SK-N-SH treated with all-trans-retinoic acid at 6 μM for 48 hours (cell line): ENCODE data around the gene RPL7L1.

Experiments
- ATAC-seq: fragments of 200-7000 bp; cut with Tn5 transposase; 3 replicates; pipeline ENCODE4 v1.9.1; 2020; ENCODE audit warnings: mild to moderate bottlenecking, moderate library complexity
- ARNTL ChIP-seq: fragments of 450-650 bp; formaldehyde crosslinking; IDR thresholded peaks from 2 replicates; pipeline ENCODE4 v1.5.0; 2020; ENCODE audit warnings: low read depth, mild to moderate bottlenecking, moderate library complexity, borderline replicate concordance
- CSDC2 ChIP-seq: fragments of 250-450 bp; sonication (Bioruptor Pico); IDR thresholded peaks from 2 replicates; pipeline ENCODE4 v1.5.0; 2020; ENCODE audit warnings: mild to moderate bottlenecking, moderate library complexity
- CSRNP3 ChIP-seq: fragments of 250-450 bp; sonication (Bioruptor Pico); IDR thresholded peaks from 2 replicates; pipeline ENCODE4 v1.5.1; 2021; ENCODE audit warnings: mild to moderate bottlenecking, moderate library complexity
- ESRRG ChIP-seq: fragments of 250-450 bp; sonication (Bioruptor Pico); IDR thresholded peaks from 2 replicates; pipeline ENCODE4 v1.6.1; 2021; ENCODE audit warnings: mild to moderate bottlenecking
- GLIS3 ChIP-seq: fragments of 250-450 bp; sonication (Bioruptor Pico); IDR thresholded peaks from 2 replicates; pipeline ENCODE4 v1.5.0; 2020; ENCODE audit warnings: mild to moderate bottlenecking, moderate library complexity
- ISL1 ChIP-seq: fragments of 250-450 bp; sonication (Bioruptor Pico); IDR thresholded peaks from 2 replicates; pipeline ENCODE4 v2.1.2; 2022; ENCODE audit warnings: mild to moderate bottlenecking, moderate library complexity
- OSR1 ChIP-seq: fragments of 250-450 bp; sonication (Bioruptor Pico); IDR thresholded peaks from 2 replicates; pipeline ENCODE4 v1.8.0; 2022; ENCODE audit warnings: moderate library complexity, mild to moderate bottlenecking, inconsistent platforms
- PATZ1 ChIP-seq: fragments of 250-450 bp; sonication (Bioruptor Pico); IDR thresholded peaks from 2 replicates; pipeline ENCODE4 v1.8.0; 2020; ENCODE audit warnings: mild to moderate bottlenecking, moderate library complexity, borderline replicate concordance
- PPARA ChIP-seq: fragments of 250-450 bp; sonication (Bioruptor Pico); IDR thresholded peaks from 2 replicates; pipeline ENCODE4 v1.5.0; 2020; ENCODE audit warnings: mild to moderate bottlenecking, borderline replicate concordance
- RARB ChIP-seq: fragments of 250-450 bp; sonication (Bioruptor Pico); IDR thresholded peaks from 2 replicates; pipeline ENCODE4 v1.8.0; 2021; ENCODE audit warnings: mild to moderate bottlenecking, moderate library complexity
- SNAI2 ChIP-seq: fragments of 250-450 bp; sonication (Bioruptor Pico); IDR thresholded peaks from 2 replicates; pipeline ENCODE4 v1.5.0; 2020; ENCODE audit warnings: mild to moderate bottlenecking, moderate library complexity
- TCF4 ChIP-seq: fragments of 250-450 bp; sonication (Bioruptor Pico); IDR thresholded peaks from 2 replicates; pipeline ENCODE4 v1.8.0; 2021; ENCODE audit warnings: mild to moderate bottlenecking, moderate library complexity, borderline replicate concordance
- TOX ChIP-seq: fragments of 250-450 bp; sonication (Bioruptor Pico); IDR thresholded peaks from 2 replicates; pipeline ENCODE4 v1.8.0; 2021; ENCODE audit warnings: mild to moderate bottlenecking, moderate library complexity, borderline replicate concordance
- ZC3H10 ChIP-seq: fragments of 250-450 bp; sonication (Bioruptor Pico); IDR thresholded peaks from 2 replicates; pipeline ENCODE4 v1.5.1; 2021; ENCODE audit warnings: mild to moderate bottlenecking, moderate library complexity
- ZFP3 ChIP-seq: fragments of 250-450 bp; sonication (Bioruptor Pico); IDR thresholded peaks from 2 replicates; pipeline ENCODE4 v1.5.0; 2020; ENCODE audit warnings: mild to moderate bottlenecking, moderate library complexity
- ZFP30 ChIP-seq: fragments of 450-650 bp; formaldehyde crosslinking; IDR thresholded peaks from 2 replicates; pipeline ENCODE4 v1.5.0; 2022; ENCODE audit warnings: mild to moderate bottlenecking, moderate library complexity
- ZNF565 ChIP-seq: fragments of 450-650 bp; formaldehyde crosslinking; conservative IDR thresholded peaks from 2 replicates; pipeline ENCODE4 v1.5.0; 2020; ENCODE audit warnings: low read depth, mild to moderate bottlenecking, moderate library complexity
- ZNF70 ChIP-seq: fragments of 450-650 bp; formaldehyde crosslinking; IDR thresholded peaks from 2 replicates; pipeline ENCODE4 v1.5.0; 2020; ENCODE audit warnings: mild to moderate bottlenecking, moderate library complexity
- ZNF8 ChIP-seq: fragments of 450-650 bp; formaldehyde crosslinking; IDR thresholded peaks from 2 replicates; pipeline ENCODE4 v1.5.0; 2020; ENCODE audit warnings: mild to moderate bottlenecking, moderate library complexity
- TF ChIP-seq, protein P1 (sequence below): fragments of 250-450 bp; sonication (Bioruptor Pico); IDR thresholded peaks from 2 replicates; pipeline ENCODE4 v1.5.1; 2020; ENCODE audit warnings: low read depth, mild to moderate bottlenecking, moderate library complexity
- TF ChIP-seq, protein P2 (sequence below): fragments of 250-450 bp; sonication (Bioruptor Pico); IDR thresholded peaks from 2 replicates; pipeline ENCODE4 v1.5.0; 2020; ENCODE audit warnings: mild to moderate bottlenecking, moderate library complexity

The RPL7L1 gene

GRCh38 chr6:42936398-42936797, 57.0 kb downstream of the RPL7L1 start:
- TF ChIP-seq SNAI2 (CRISPR knock-in tag): no peak
- no peak for TF ChIP-seq RARB (CRISPR knock-in tag)
- TF ChIP-seq GLIS3: no peak
- TF ChIP-seq ARNTL (CRISPR knock-in tag): no peak
- no peak for TF ChIP-seq ISL1
- TF ChIP-seq, protein P1, sequence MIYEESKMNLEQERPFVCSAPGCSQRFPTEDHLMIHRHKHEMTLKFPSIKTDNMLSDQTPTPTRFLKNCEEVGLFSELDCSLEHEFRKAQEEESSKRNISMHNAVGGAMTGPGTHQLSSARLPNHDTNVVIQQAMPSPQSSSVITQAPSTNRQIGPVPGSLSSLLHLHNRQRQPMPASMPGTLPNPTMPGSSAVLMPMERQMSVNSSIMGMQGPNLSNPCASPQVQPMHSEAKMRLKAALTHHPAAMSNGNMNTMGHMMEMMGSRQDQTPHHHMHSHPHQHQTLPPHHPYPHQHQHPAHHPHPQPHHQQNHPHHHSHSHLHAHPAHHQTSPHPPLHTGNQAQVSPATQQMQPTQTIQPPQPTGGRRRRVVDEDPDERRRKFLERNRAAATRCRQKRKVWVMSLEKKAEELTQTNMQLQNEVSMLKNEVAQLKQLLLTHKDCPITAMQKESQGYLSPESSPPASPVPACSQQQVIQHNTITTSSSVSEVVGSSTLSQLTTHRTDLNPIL (CRISPR knock-in tag): no peak
- no peak for TF ChIP-seq ZNF8 (CRISPR knock-in tag)
- TF ChIP-seq, protein P2, sequence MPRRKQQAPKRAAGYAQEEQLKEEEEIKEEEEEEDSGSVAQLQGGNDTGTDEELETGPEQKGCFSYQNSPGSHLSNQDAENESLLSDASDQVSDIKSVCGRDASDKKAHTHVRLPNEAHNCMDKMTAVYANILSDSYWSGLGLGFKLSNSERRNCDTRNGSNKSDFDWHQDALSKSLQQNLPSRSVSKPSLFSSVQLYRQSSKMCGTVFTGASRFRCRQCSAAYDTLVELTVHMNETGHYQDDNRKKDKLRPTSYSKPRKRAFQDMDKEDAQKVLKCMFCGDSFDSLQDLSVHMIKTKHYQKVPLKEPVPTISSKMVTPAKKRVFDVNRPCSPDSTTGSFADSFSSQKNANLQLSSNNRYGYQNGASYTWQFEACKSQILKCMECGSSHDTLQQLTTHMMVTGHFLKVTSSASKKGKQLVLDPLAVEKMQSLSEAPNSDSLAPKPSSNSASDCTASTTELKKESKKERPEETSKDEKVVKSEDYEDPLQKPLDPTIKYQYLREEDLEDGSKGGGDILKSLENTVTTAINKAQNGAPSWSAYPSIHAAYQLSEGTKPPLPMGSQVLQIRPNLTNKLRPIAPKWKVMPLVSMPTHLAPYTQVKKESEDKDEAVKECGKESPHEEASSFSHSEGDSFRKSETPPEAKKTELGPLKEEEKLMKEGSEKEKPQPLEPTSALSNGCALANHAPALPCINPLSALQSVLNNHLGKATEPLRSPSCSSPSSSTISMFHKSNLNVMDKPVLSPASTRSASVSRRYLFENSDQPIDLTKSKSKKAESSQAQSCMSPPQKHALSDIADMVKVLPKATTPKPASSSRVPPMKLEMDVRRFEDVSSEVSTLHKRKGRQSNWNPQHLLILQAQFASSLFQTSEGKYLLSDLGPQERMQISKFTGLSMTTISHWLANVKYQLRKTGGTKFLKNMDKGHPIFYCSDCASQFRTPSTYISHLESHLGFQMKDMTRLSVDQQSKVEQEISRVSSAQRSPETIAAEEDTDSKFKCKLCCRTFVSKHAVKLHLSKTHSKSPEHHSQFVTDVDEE (CRISPR knock-in tag): no peak
- no peak for TF ChIP-seq ZC3H10 (CRISPR knock-in tag)
- TF ChIP-seq ZNF70 (CRISPR knock-in tag): no peak
- no peak for TF ChIP-seq PPARA
- no peak for TF ChIP-seq ESRRG (CRISPR knock-in tag)
- TF ChIP-seq OSR1: no peak
- no peak for TF ChIP-seq CSRNP3 (CRISPR knock-in tag)
- TF ChIP-seq ZFP3 (CRISPR knock-in tag): no peak
- no peak for TF ChIP-seq ZFP30
- no peak for TF ChIP-seq TCF4 (CRISPR knock-in tag)
- no peak for TF ChIP-seq ZNF565 (CRISPR knock-in tag)
- ATAC-seq: no peak

DNA sequence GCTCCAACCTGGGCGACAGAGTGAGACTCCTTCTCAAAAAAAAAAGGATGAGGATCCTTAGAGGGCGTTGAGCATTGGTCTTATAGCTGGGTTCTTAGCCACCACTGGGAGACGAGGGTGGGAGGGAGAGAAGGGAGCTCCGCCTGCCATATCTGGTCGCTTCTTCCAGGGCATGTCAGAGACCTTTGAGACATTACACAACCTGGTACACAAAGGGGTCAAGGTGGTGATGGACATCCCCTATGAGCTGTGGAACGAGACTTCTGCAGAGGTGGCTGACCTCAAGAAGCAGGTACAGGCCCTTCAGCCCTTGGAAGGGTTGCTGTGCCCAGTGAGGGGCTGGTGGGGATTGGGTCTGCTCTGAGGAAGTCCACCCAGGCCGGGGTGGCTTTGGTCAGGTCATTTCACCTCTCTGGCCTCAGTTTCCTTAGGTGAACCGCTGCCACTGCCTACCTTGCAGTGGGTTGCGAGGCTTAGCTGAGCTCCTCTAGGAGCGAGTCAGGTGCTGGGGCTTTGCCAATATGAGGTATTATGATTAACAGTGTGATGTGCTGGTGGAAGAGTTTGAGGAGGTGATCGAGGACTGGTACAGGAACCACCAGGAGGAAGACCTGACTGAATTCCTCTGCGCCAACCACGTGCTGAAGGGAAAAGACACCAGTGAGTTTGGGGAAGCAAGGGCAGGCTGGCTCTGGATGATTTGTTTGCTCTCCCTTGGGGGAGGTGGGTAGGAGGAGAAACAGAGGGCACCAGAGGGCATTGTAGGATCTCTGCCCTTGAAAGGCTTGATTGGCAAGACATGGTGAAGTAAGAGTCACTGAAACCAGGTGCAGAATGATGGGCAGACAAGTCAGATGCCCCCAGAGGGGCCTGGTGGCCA, 58.4 kb downstream of the RPL7L1 start:
- ATAC-seq: no peak
- TF ChIP-seq ESRRG (CRISPR knock-in tag) (no peak), CSRNP3 (CRISPR knock-in tag) (no peak), CSDC2 (CRISPR knock-in tag) (no peak), ZNF565 (CRISPR knock-in tag) (no peak), ZFP3 (CRISPR knock-in tag) (no peak), ISL1 (no peak), ZNF8 (CRISPR knock-in tag) (no peak), PATZ1 (no peak), GLIS3 (no peak), RARB (CRISPR knock-in tag) (no peak), ZC3H10 (CRISPR knock-in tag) (no peak), SNAI2 (CRISPR knock-in tag) (no peak), PPARA (no peak), OSR1 (no peak), ARNTL (CRISPR knock-in tag) (no peak)

- ATAC-seq: no peak
- TF ChIP-seq, protein P1 (CRISPR knock-in tag): no peak
- TF ChIP-seq, protein P2 (CRISPR knock-in tag): no peak
- TF ChIP-seq ZFP30: no peak
- no peak for TF ChIP-seq ZNF565 (CRISPR knock-in tag)
- no peak for TF ChIP-seq ZNF8 (CRISPR knock-in tag)
- TF ChIP-seq ZNF70 (CRISPR knock-in tag): no peak
- no peak for TF ChIP-seq ESRRG (CRISPR knock-in tag)
- no peak for TF ChIP-seq ZC3H10 (CRISPR knock-in tag)
- no peak for TF ChIP-seq CSRNP3 (CRISPR knock-in tag)
- TF ChIP-seq TOX (CRISPR knock-in tag): no peak
These were observed 59.0 kb downstream of the RPL7L1 start for GRCh38 chr6:42938428-42938796.
